Heart right ventricle (tissue), 16 donors: ENCODE results near the gene RAB31. TPM values are rescaled to one million over a fixed set of nuclear protein-coding genes. Genes with fewer than 3 reads are reported as not detected.
A peak's percentile ranks its signal among the peaks of the same experiment; 100 is the strongest.

Experiments used
- ATAC-seq, 8 donors: fragments of 200-7000 bp; cut with Tn5 transposase; one replicate each; pipeline ENCODE4 v1.9.1; 2020; ENCODE audit warnings: mild to moderate bottlenecking in 8 of 8, moderate library complexity in 8 of 8, moderate number of reproducible peaks in 1 of 8
- DNase-seq, 2 donors: peaks; one replicate each; pipeline ENCODE4 v3.0.0-alpha.2; 2020
- H3K27ac ChIP-seq, 10 donors: fragments of 200-600 bp; sonication (generic) in 2 of 10; one replicate each; pipeline versions ENCODE4 v1.5.0 to v1.8.0; 2020 to 2022; ENCODE audit warnings: mild to moderate bottlenecking in 3 of 10
- H3K27me3 ChIP-seq, 7 donors: fragments of 200-600 bp; one replicate each; pipeline ENCODE4 v1.8.0; 2021 to 2022; ENCODE audit warnings: mild to moderate bottlenecking in 2 of 7
- H3K36me3 ChIP-seq, 9 donors: fragments of 200-600 bp; sonication (generic) in 1 of 9; one replicate each; pipeline versions ENCODE4 v1.5.0 to v1.8.0; 2020 to 2022; ENCODE audit warnings: mild to moderate bottlenecking in 2 of 9
- H3K4me1 ChIP-seq, 9 donors: fragments of 200-600 bp; sonication (generic) in 1 of 9; one replicate each; pipeline versions ENCODE4 v1.5.0 to v1.8.0; 2020 to 2022; ENCODE audit warnings: mild to moderate bottlenecking in 4 of 9
- H3K4me3 ChIP-seq, 10 donors: fragments of 200-600 bp; sonication (generic) in 2 of 10; one replicate each; pipeline versions ENCODE4 v1.5.0 to v1.8.0; 2020 to 2022; ENCODE audit warnings: mild to moderate bottlenecking in 7 of 10, moderate library complexity in 2 of 10
- H3K9me3 ChIP-seq, 11 donors: fragments of 200-600 bp in 10 of 11; sonication (generic) in 2 of 11; one replicate each; pipeline versions ENCODE4 v1.5.0 to v1.8.0; 2013 to 2022; ENCODE audit warnings: mild to moderate bottlenecking in 2 of 11, control low read depth in 1 of 11, moderate library complexity in 1 of 11
- WGBS, 2 donors: extraction: QIAGEN DNeasy Blood & Tissue Kit; methylation state at CpG; one replicate each; pipeline ENCODE4 v1.1.7; 2013; ENCODE audit warnings: inconsistent platforms in 1 of 2; 5-methylcytosine and 5-hydroxymethylcytosine counted together
- intact Hi-C, 10 donors: fragments of 100-400 bp; cut with DNase I; formaldehyde crosslinking; loops; one replicate each; pipeline versions ENCODE4 v1.11.1 to v1.14.2; 2022
- polyA plus RNA-seq, 2 donors: library from polyadenylated mRNA; stranded (reverse); fragments of 200-250 nt; gene quantifications; one replicate each; pipeline ENCODE4 v1.2.3, GENCODE V29; 2013
- total RNA-seq, 10 donors: library from RNA; stranded (reverse); fragmentation: NEBNext Ultra II Directional in 3 of 10; extraction: Animal tissue kit (Norgen Biotek cat#: 25700) in 3 of 10; gene quantifications; one replicate each; pipeline versions ENCODE4 v1.2.1 to v1.2.4, GENCODE V29; 2021 to 2023
- TF ChIP-seq, protein P1 (sequence below), 9 donors: fragments of 200-600 bp; sonication (generic) in 2 of 9; IDR thresholded peaks; one replicate each; pipeline versions ENCODE4 v1.5.0 to v1.8.0; 2021 to 2022; ENCODE audit warnings: antibody characterized with exemption in 9 of 9, mild to moderate bottlenecking in 5 of 9, moderate library complexity in 1 of 9
- donor health status: Arrhythmogenic right ventricular cardiomyopathy.
- donor health status: ischemic (EF 13 %, LVEDD 7.1; RV severe dilation, severe dysfunction).
- donor health status: healthy with polysubstance abuse.
- donor health status: DM: no; HTN: yes; CAD: no.
- donor health status: DM: no; HTN: no; CAD: no.
- donor health status: ischemic (EF 25% LVEDD 6.9; RV normal size, moderate dysfunction).
- donor health status: ischemic (EF 25% LVEDD 5.7; RV mildly dilated, moderate dysfunction).
- donor health status: healthy.
- donor health status: DM: yes; HTN: yes; CAD: no.
- donor health status: Ischemic cardiomyopathy.
- donor health status: ischemic (EF 35%, LVEDD 5.7; RV mildly dilated, moderate dysfunction).
- donor health status: nonischemic (EF 11% LVEDD 7.7; RV severe dilation, severe dysfunction).
- donor health status: DM: yes; HTN: yes; CAD: no.
- donor health status: PGD.
- donor health status: ischemic (EF 29% LVEDD 5.4; RV normal size, mild dysfunction).
- donor health status: nonischemic (EF 23%, LVEDD 6.1; RV moderate dilation, normal function).

Gene RAB31
- total and polyA plus RNA-seq, 12 donors = 4.5 to 47.8 (median 16.6) TPM

DNA sequence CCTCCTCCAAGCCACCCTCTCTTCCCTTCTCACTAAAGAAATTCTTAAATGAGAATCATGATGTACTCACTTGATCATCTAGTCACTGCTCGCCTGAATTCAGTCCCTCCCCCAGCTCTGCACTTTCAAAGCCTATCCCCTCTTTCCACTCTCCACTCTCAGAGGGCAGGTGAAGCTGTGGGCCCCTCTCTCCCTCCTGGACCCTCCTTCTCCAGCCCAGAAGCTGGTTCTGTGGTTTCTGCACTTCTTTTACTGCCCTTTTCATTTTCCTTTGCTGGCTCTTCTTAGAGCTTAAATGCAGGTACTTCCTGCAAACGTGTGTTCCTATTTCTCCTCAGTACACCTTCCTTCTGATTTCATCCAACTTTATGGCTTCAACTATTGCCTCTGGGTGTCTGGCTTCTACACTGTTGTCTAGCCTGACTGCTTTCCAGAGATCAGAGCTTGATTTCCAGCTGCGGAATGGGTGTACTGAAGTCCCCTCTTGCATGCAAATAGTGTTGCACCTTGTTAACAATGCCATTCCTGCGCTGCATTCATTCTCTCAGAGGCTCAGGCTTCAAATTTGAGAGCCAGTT, 162.4 kb downstream of the RAB31 start:
- ATAC-seq (no peak), DNase-seq (no peak)
- Histone ChIP-seq H3K36me3 (no peaks in the 10 kb centered on the region), H3K27ac (peak overlapping the region in 1 of 10 donors; percentile 59), H3K4me1 (peaks cover 0 to 23% (median 0%) of the 10 kb centered on the region in 9 donors), H3K27me3 (no peaks in the 10 kb centered on the region), H3K4me3 (no peak overlapping the region), H3K9me3 (peaks cover 0 to 12% (median 4%) of the 10 kb centered on the region in 11 donors)
- WGBS, 2 donors = 79 to 80% methylated on average over 4 of the region's 4 CpGs
- TF ChIP-seq, protein P1, sequence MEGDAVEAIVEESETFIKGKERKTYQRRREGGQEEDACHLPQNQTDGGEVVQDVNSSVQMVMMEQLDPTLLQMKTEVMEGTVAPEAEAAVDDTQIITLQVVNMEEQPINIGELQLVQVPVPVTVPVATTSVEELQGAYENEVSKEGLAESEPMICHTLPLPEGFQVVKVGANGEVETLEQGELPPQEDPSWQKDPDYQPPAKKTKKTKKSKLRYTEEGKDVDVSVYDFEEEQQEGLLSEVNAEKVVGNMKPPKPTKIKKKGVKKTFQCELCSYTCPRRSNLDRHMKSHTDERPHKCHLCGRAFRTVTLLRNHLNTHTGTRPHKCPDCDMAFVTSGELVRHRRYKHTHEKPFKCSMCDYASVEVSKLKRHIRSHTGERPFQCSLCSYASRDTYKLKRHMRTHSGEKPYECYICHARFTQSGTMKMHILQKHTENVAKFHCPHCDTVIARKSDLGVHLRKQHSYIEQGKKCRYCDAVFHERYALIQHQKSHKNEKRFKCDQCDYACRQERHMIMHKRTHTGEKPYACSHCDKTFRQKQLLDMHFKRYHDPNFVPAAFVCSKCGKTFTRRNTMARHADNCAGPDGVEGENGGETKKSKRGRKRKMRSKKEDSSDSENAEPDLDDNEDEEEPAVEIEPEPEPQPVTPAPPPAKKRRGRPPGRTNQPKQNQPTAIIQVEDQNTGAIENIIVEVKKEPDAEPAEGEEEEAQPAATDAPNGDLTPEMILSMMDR (IDR thresholded peaks at IDR 0.05) = no peak
- intact Hi-C loops = no loop called here

DNA sequence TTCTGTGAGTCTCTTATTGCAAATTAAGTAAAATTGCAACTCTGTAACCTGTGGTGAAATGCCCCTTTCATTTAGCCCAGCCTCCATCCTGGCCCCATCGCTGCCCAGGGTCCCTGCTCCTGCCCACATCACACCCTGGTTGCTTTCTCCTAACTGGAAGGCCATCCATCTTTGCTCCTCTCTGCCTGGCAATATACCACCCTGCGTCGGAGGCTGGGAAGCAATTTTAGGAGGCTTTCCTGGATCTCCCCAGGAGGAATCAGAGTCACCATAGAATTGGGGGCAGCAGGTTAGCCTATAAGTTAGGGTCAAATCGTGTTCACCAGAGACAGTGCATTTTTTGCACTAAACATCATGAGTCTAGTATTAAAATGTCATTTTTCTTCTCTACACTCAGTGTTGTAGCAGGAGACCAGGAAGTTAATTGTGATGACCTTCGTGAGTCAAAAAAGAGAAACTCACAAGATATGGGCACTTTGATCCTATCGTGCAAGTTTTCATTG, 163.2 kb downstream of the RAB31 start:
- Histone ChIP-seq H3K4me1 (peaks cover 0 to 23% (median 0%) of the 10 kb centered on the region in 9 donors), H3K4me3 (no peak overlapping the region), H3K36me3 (no peaks in the 10 kb centered on the region), H3K9me3 (peaks cover 0 to 4% (median 0%) of the 10 kb centered on the region in 11 donors), H3K27me3 (no peaks in the 10 kb centered on the region), H3K27ac (no peak overlapping the region)
- TF ChIP-seq, protein P1 (IDR thresholded peaks at IDR 0.05) = no peak
- intact Hi-C loops = no loop called here
- ATAC-seq (no peak), DNase-seq (no peak)
- WGBS, 2 donors = 83 to 86% methylated on average over 6 of the region's 6 CpGs

GRCh38 chr18:9872823-9873222, 164.7 kb downstream of the RAB31 start:
- ATAC-seq = peak in 1 of 8 donors; percentile 73
- TF ChIP-seq, protein P1 (IDR thresholded peaks at IDR 0.05) = no peak
- intact Hi-C loops = no loop called here

GRCh38 chr18:9874728-9875127, 166.6 kb downstream of the RAB31 start:
- intact Hi-C loops = no loop called here
- no peaks in the 10 kb centered on the region for H3K27me3 ChIP-seq
- H3K9me3 ChIP-seq = no peaks in the 10 kb centered on the region
- H3K36me3 ChIP-seq = no peaks in the 10 kb centered on the region
- TF ChIP-seq, protein P1 (IDR thresholded peaks at IDR 0.05) = no peak
- ATAC-seq = no peak
- H3K4me3 ChIP-seq = no peak overlapping the region
- H3K27ac ChIP-seq = no peak overlapping the region
- H3K4me1 ChIP-seq = peaks cover 0 to 24% (median 13%) of the 10 kb centered on the region in 9 donors
- WGBS, 2 donors = 98 to 100% methylated on average over 1 of the region's 1 CpG
- DNase-seq = no peak

More at GRCh38 chr18:9872823-9873222, 164.7 kb downstream of the RAB31 start:
- DNase-seq = no peak
- Histone ChIP-seq H3K9me3 (no peaks in the 10 kb centered on the region), H3K4me3 (no peak overlapping the region), H3K27me3 (no peaks in the 10 kb centered on the region), H3K27ac (no peak overlapping the region), H3K36me3 (no peaks in the 10 kb centered on the region), H3K4me1 (peaks cover 0 to 37% (median 12%) of the 10 kb centered on the region in 9 donors)
